HL-60 (cell line): Measurements from ENCODE around the gene PKP4.

ENCODE experiments used
- DNase-seq, 2 experiments: peaks; one replicate each; pipeline ENCODE4 v3.0.0-alpha.2; 2010 to 2020; ENCODE audit warnings: low read depth in 1 of 2, low spot score in 1 of 2
- H3K27ac ChIP-seq: fragments of 250-450 bp; sonication (Bioruptor Pico); replicated peaks from 2 replicates; pipeline ENCODE4 v1.5.1; 2020; ENCODE audit warnings: mild to moderate bottlenecking, moderate library complexity
- H3K27me3 ChIP-seq: fragments of 250-450 bp; sonication (Bioruptor Pico); 2 replicates; pipeline ENCODE4 v1.5.1; 2021; ENCODE audit warnings: mild to moderate bottlenecking, moderate library complexity; ENCODE audit not compliant: insufficient read depth, poor library complexity, severe bottlenecking
- H3K4me3 ChIP-seq: replicated peaks from 2 replicates; pipeline ENCODE4 v1.5.1; 2011; ENCODE audit warnings: mild to moderate bottlenecking, control low read depth, low read length; ENCODE audit not compliant: insufficient read depth
- GABPA ChIP-seq: IDR thresholded peaks from 2 replicates; pipeline ENCODE4 v1.6.1; 2012; ENCODE audit warnings: low read depth
- POLR2AphosphoS5 ChIP-seq: IDR thresholded peaks from 2 replicates; pipeline ENCODE4 v1.6.1; 2012; ENCODE audit warnings: low read depth
- REST ChIP-seq: IDR thresholded peaks from 2 replicates; pipeline ENCODE4 v1.6.1; 2012; ENCODE audit warnings: low read depth; ENCODE audit not compliant: insufficient replicate concordance
- SPI1 ChIP-seq: IDR thresholded peaks from 2 replicates; pipeline ENCODE4 v1.6.1; 2012; ENCODE audit warnings: low read depth, mild to moderate bottlenecking, borderline replicate concordance
- TF ChIP-seq, protein P1 (sequence below): IDR thresholded peaks from one replicate; pipeline ENCODE4 v1.5.1; 2011; ENCODE audit warnings: low read length, control low read depth, inconsistent platforms; ENCODE audit not compliant: insufficient read depth

PKP4 gene

DNA sequence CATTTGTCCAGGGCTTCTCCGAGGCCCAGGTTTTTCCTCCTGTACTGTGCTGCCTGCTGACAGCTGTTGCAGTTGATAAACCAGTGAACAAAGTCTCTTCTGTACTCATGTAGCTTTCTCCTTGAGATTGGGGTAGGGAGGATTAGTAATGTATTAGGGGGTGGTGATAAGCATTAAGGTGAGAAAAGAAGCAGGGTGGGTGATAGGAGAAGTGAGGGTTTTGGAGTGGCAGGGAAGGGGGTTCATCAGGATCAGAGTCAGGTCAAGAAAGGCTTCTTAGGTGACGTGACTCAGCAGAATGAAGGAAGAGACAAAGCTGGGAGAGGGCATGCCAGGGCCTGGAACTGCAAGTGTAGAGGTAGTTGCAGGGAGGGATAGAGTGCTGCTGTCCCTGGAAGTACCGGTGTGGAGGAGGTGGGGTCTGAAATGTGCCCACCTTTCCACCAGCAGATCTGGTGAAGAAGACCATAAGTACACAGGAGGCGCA, 48.7 kb downstream of the PKP4 start:
- H3K27ac ChIP-seq, result no peak overlapping the region
- no peak for TF ChIP-seq REST
- TF ChIP-seq GABPA, result no peak
- TF ChIP-seq POLR2AphosphoS5, result no peak
- no peaks in the 10 kb centered on the region for H3K27me3 ChIP-seq
- H3K4me3 ChIP-seq, result no peak overlapping the region
- no peak for DNase-seq

- H3K27me3 ChIP-seq, result no peaks in the 10 kb centered on the region
- DNase-seq, result no peak
- H3K4me3 ChIP-seq, result no peak overlapping the region
- TF ChIP-seq REST, result no peak
- TF ChIP-seq SPI1, result no peak
- TF ChIP-seq GABPA, result no peak
- TF ChIP-seq, protein P1, sequence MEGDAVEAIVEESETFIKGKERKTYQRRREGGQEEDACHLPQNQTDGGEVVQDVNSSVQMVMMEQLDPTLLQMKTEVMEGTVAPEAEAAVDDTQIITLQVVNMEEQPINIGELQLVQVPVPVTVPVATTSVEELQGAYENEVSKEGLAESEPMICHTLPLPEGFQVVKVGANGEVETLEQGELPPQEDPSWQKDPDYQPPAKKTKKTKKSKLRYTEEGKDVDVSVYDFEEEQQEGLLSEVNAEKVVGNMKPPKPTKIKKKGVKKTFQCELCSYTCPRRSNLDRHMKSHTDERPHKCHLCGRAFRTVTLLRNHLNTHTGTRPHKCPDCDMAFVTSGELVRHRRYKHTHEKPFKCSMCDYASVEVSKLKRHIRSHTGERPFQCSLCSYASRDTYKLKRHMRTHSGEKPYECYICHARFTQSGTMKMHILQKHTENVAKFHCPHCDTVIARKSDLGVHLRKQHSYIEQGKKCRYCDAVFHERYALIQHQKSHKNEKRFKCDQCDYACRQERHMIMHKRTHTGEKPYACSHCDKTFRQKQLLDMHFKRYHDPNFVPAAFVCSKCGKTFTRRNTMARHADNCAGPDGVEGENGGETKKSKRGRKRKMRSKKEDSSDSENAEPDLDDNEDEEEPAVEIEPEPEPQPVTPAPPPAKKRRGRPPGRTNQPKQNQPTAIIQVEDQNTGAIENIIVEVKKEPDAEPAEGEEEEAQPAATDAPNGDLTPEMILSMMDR, result no peak
- no peak for TF ChIP-seq POLR2AphosphoS5
- H3K27ac ChIP-seq, result no peak overlapping the region
These were observed 50.4 kb downstream of the PKP4 start for GRCh38 chr2:158507141-158507540.

DNA sequence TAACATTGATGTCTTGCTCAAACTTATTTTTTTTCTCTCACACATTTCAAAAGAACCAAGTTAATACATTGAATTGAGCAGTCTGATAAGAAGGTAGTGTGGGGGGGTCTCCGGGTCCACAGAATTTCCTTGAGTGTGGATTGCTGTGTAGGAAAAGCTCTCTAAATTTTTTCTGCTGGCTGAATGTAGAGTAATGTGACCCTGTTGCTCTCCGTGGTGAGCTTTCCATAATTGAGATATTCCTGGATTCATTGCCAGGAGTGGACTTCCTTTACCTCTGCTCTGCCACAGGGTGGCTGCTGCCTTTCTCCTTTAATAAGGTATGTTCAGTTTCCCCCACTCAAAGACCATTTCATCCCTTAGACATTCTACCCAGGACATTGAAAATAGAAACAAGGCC, 50.9 kb downstream of the PKP4 start:
- DNase-seq, result no peak
- Histone ChIP-seq H3K4me3 (no peak overlapping the region), H3K27me3 (no peaks in the 10 kb centered on the region), H3K27ac (no peak overlapping the region)
- no peak for TF ChIP-seq REST
- TF ChIP-seq, protein P1, result no peak
- TF ChIP-seq SPI1, result no peak
- no peak for TF ChIP-seq GABPA
- TF ChIP-seq POLR2AphosphoS5, result no peak
